ENCODE data around the gene SLC51B.
"Not testable (repeated sequence)": the region's sequence is repeated elsewhere in the genome, so short reads cannot be mapped to it uniquely, and the experiment has no call there.

Gene SLC51B

DNA sequence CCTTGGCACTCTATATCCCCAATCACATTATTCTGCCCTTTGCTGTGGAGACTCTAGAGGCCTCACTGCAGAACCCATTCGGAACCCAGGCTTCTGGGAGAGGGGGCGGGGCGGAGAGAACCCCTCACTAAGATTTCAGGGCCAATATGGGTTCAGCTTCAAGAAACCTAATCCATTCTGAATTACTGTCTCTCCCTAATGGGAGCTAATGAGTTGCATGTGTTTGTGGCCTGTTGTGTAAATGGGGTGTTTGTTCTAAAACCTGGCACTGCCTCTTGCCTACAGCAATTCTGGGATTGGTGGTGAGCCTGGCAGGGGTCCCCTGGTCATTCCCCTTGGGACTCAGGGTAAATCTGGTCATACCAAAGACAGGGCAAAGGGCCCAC lies 23.2 kb downstream of the SLC51B start:
- in situ Hi-C loops (cut with HindIII; ENCODE audit: low sequenced_read_pairs), result no loop called here
- TF ChIP-seq, protein P1, sequence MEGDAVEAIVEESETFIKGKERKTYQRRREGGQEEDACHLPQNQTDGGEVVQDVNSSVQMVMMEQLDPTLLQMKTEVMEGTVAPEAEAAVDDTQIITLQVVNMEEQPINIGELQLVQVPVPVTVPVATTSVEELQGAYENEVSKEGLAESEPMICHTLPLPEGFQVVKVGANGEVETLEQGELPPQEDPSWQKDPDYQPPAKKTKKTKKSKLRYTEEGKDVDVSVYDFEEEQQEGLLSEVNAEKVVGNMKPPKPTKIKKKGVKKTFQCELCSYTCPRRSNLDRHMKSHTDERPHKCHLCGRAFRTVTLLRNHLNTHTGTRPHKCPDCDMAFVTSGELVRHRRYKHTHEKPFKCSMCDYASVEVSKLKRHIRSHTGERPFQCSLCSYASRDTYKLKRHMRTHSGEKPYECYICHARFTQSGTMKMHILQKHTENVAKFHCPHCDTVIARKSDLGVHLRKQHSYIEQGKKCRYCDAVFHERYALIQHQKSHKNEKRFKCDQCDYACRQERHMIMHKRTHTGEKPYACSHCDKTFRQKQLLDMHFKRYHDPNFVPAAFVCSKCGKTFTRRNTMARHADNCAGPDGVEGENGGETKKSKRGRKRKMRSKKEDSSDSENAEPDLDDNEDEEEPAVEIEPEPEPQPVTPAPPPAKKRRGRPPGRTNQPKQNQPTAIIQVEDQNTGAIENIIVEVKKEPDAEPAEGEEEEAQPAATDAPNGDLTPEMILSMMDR (IDR thresholded peaks at IDR 0.05; ENCODE audit: low read depth, low read length, missing control alignments), result no peak
- no peak overlapping the region for H3K4me3 ChIP-seq (ENCODE audit: low read depth, low read length)
- no peak for DNase-seq (ENCODE audit: low read depth)

GRCh38 chr15:65069179-65069578 lies 24.0 kb downstream of the SLC51B start:
- TF ChIP-seq, protein P1 (IDR thresholded peaks at IDR 0.05; ENCODE audit: low read depth, low read length, missing control alignments), result no peak
- in situ Hi-C loops (cut with HindIII; ENCODE audit: low sequenced_read_pairs), result no loop called here
- peak; percentile 78 for DNase-seq (ENCODE audit: low read depth)
- H3K4me3 ChIP-seq (ENCODE audit: low read depth, low read length), result no peak overlapping the region

DNA sequence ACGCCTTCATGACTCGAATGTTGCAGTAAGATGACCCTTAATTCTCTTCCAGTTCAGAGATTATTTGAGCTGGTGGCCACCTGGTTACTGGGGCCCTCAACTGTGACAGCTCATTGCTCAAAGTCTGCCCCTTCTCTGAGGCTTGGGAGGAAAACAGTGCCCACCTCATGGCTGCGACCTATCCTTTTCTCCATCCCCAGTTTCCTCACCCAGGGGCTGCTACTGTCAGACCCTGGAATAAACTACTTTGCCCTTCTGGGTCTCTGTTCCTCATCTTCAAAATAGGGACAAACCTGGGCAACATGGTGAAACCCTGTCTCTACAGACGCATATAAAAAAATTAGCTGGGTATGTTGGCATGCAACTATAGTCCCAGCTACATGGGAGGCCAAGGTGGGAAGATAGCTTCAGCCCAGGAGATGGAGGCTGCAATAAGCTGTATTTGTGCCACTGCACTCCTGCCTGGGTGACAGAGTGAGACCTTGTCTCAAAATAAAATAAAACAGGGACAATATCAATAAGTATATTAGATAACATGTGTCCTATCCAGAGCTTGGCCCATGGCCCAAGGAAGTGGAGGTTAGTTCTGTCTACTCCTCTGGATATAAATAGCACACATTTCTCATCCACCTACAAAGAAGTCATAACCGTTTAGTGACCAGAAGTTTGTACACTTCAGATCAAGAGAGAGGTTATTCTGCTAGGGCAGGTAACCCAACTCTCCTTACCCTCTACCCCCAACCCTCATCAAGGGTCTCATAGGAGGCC lies 24.8 kb downstream of the SLC51B start:
- H3K4me3 ChIP-seq (ENCODE audit: low read depth, low read length), result no peak overlapping the region
- TF ChIP-seq, protein P1 (IDR thresholded peaks at IDR 0.05; ENCODE audit: low read depth, low read length, missing control alignments), result no peak
- in situ Hi-C loops (cut with HindIII; ENCODE audit: low sequenced_read_pairs), result no loop called here
- no peak for DNase-seq (ENCODE audit: low read depth)

- in situ Hi-C loops (cut with HindIII; ENCODE audit: low sequenced_read_pairs), result no loop called here
- TF ChIP-seq, protein P1 (IDR thresholded peaks at IDR 0.05; ENCODE audit: low read depth, low read length, missing control alignments), result no peak
- no peak for DNase-seq (ENCODE audit: low read depth)
- H3K4me3 ChIP-seq (ENCODE audit: low read depth, low read length), result no peak overlapping the region
Observed at GRCh38 chr15:65071381-65071811, 26.2 kb downstream of the SLC51B start.

- H3K4me3 ChIP-seq (ENCODE audit: low read depth, low read length), result no peak overlapping the region
- DNase-seq (ENCODE audit: low read depth), result no peak
- in situ Hi-C loops (cut with HindIII; ENCODE audit: low sequenced_read_pairs), result no loop called here
- TF ChIP-seq, protein P1 (IDR thresholded peaks at IDR 0.05; ENCODE audit: low read depth, low read length, missing control alignments), result no peak
Observed at GRCh38 chr15:65072027-65072426, 26.8 kb downstream of the SLC51B start.

DNA sequence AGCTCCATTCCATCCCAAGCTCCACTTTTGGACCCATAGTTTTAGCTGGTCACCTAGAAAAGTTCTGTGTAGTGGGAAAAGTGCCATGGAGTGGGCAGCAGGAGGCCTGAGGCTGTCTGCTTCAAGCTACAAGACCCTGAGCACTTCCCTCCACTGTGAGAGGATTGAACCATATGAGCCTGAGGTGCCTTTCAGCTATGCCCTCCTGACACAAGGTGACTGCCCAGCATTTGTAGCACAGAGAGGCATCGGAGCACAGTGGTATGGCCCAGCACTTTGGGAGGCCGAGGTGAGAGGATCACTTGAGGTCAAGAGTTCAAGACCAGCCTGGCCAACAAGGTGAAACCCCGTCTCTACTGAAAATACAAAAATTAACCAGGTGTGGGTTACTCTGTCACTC lies 27.4 kb downstream of the SLC51B start:
- no peak overlapping the region for H3K4me3 ChIP-seq (ENCODE audit: low read depth, low read length)
- TF ChIP-seq, protein P1 (IDR thresholded peaks at IDR 0.05; ENCODE audit: low read depth, low read length, missing control alignments), result no peak
- in situ Hi-C loops (cut with HindIII; ENCODE audit: low sequenced_read_pairs), result no loop called here
- no peak for DNase-seq (ENCODE audit: low read depth)

- H3K4me3 ChIP-seq (ENCODE audit: low read depth, low read length); DNase-seq (ENCODE audit: low read depth); in situ Hi-C loops (cut with HindIII; ENCODE audit: low sequenced_read_pairs): not testable (repeated sequence)
Observed at GRCh38 chr15:65074946-65075345, 29.8 kb downstream of the SLC51B start.

GRCh38 chr15:65075607-65076395 lies 30.6 kb downstream of the SLC51B start:
- H3K4me3 ChIP-seq (ENCODE audit: low read depth, low read length); in situ Hi-C loops (cut with HindIII; ENCODE audit: low sequenced_read_pairs); DNase-seq (ENCODE audit: low read depth): not testable (repeated sequence)
